Stomach (tissue), 19 donors: ENCODE results near the gene PIWIL4. TPM values are rescaled to one million over a fixed set of nuclear protein-coding genes. Genes with fewer than 3 reads are reported as not detected.
A peak's percentile ranks its signal among the peaks of the same experiment; 100 is the strongest.

ENCODE experiments used
- DNase-seq, 2 donors: peaks; one replicate each; pipeline versions ENCODE4 v3.0.0 to v3.0.0-alpha.2; 2013 to 2019
- H3K27ac ChIP-seq, 5 donors: fragments of 200-600 bp in 4 of 5; sonication (generic) in 4 of 5; one replicate each; pipeline ENCODE4 v1.5.1; 2013 to 2019; ENCODE audit warnings: mild to moderate bottlenecking in 1 of 5, moderate library complexity in 1 of 5
- H3K27me3 ChIP-seq, 3 donors: fragments of 200-600 bp; sonication (generic); one replicate each; pipeline ENCODE4 v1.5.1; 2017 to 2019; ENCODE audit warnings: mixed run types in 1 of 3
- H3K36me3 ChIP-seq, 4 donors: fragments of 200-600 bp; sonication (generic); 1 replicate in 3 of 4; 2 replicates in 1 of 4; pipeline ENCODE4 v1.5.1; 2016 to 2019
- H3K4me1 ChIP-seq, 4 donors: fragments of 200-600 bp; sonication (generic); one replicate each; pipeline ENCODE4 v1.5.1; 2016 to 2019
- H3K4me3 ChIP-seq, 4 donors: fragments of 200-600 bp; sonication (generic) in 3 of 4; one replicate each; pipeline ENCODE4 v1.5.1; 2016 to 2019; ENCODE audit warnings: mild to moderate bottlenecking in 1 of 4
- H3K9me3 ChIP-seq, 4 donors: fragments of 200-600 bp; sonication (generic); one replicate each; pipeline ENCODE4 v1.5.1; 2016 to 2019
- EP300 ChIP-seq: sonication (generic); formaldehyde crosslinking; IDR thresholded peaks from one replicate; pipeline ENCODE4 v1.6.1; 2017; ENCODE audit warnings: antibody characterized with exemption
- POLR2A ChIP-seq, 4 donors: fragments of 450-650 bp; IDR thresholded peaks; one replicate each; pipeline ENCODE4 v1.6.1; 2016; ENCODE audit warnings: antibody characterized with exemption in 4 of 4, control low read depth in 2 of 4, mild to moderate bottlenecking in 1 of 4, moderate library complexity in 1 of 4
- POLR2AphosphoS5 ChIP-seq, 3 donors: sonication (generic); formaldehyde crosslinking; IDR thresholded peaks; one replicate each; pipeline ENCODE4 v1.6.1; 2016; ENCODE audit warnings: antibody characterized with exemption in 3 of 3
- WGBS, 5 donors: extraction: QIAGEN DNeasy Blood & Tissue Kit in 3 of 5; methylation state at CpG; one replicate each; pipeline versions ENCODE4 v1.1.5 to v1.1.7; 2013 to 2018; 5-methylcytosine and 5-hydroxymethylcytosine counted together
- intact Hi-C: fragments of 100-400 bp; cut with DNase I; formaldehyde crosslinking; loops from one replicate; pipeline ENCODE4 v1.15.1; 2023; ENCODE audit warnings: low total_unique reads
- long read RNA-seq, 10 donors: transcript quantifications; one replicate each; lab custom pipeline, GENCODE V29; 2026
- polyA plus RNA-seq, 3 donors: library from polyadenylated mRNA; stranded (reverse); fragments of 200-250 nt; gene quantifications; one replicate each; pipeline ENCODE4 v1.2.3, GENCODE V29; 2013
- total RNA-seq, 5 donors: library from RNA; depleted of rRNA; stranded (reverse); fragments of >200 nt; gene quantifications; one replicate each; pipeline versions ENCODE4 v1.1.0 to v1.2.3, GENCODE V29; 2014 to 2016
- TF ChIP-seq, protein P1 (sequence below), 7 experiments: fragments of 450-650 bp in 4 of 7; fragments of 200-600 bp in 3 of 7; sonication (generic) in 3 of 7; IDR thresholded peaks; one replicate each; pipeline ENCODE4 v1.5.1; 2016 to 2019; ENCODE audit warnings: antibody characterized with exemption in 7 of 7, control low read depth in 2 of 7, mild to moderate bottlenecking in 1 of 7
- donor health status: healthy with polysubstance abuse.
- donor health status: Bipolar disorder and iron deficiency.
- donor health status: healthy.

The PIWIL4 gene
- 10 to 100 TPM in 2 of 5 donors, 1 to 10 TPM in 2, not detected in 1; 1.3 to 19.4 (median 9.1) TPM for total RNA-seq
- polyA plus RNA-seq: 1 to 10 TPM; 1.7 to 4.2 (median 1.8) TPM
- long read RNA-seq, donor 1: 0 reads
- long read RNA-seq, donor 2, partial matches to known transcripts: 0 of 2 reads
- long read RNA-seq, donor 2, other reads (novel, unspliced or antisense): 0 of 2 reads
- long read RNA-seq, donor 3: 0 reads
- long read RNA-seq, donor 4: 0 reads
- long read RNA-seq, donor 5: 0 reads
- long read RNA-seq, donor 6, partial matches to known transcripts: 0 of 1 reads
- long read RNA-seq, donor 6, other reads (novel, unspliced or antisense): 0 of 1 reads
- long read RNA-seq, donor 7: 0 reads
- long read RNA-seq, donor 8: 0 reads
- long read RNA-seq, donor 9: 0 reads
- long read RNA-seq, donor 10, partial matches to known transcripts: 0 of 1 reads
- long read RNA-seq, donor 10, other reads (novel, unspliced or antisense): 0 of 1 reads

DNA sequence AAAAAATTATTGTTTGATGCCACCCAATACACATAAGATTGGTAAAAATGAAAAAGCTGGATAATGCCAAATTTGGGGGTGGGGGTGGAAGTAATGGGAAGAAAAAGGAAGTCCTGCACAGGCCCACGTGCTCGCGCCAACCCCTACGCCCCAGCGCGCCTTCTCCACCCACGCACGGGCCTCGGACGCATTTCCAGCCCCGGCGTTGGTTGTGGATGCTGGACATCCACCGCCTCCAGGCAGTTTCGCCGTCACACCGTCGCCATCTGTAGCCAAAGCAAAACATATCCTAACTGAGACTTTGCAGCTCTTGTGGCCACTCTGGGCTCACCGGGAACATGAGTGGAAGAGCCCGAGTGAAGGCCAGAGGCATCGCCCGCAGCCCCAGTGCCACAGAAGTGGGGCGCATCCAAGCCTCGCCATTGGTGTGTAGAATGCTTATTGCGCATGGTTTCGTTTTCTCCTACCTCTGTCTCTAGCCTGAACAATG lies at the start of gene PIWIL4:
Gene PIWIL4, plus strand, starts transcription at position 188 of the 490 bp plus-strand sequence. Its CDS starts 151 bp downstream, at position 339.
- Histone ChIP-seq H3K9me3 (no peaks in the 10 kb centered on the region), H3K4me3 (no peak within 1 kb of the TSS), H3K27me3 (no peaks in the 10 kb centered on the region), H3K27ac (no peak within 1 kb of the TSS), H3K4me1 (peaks cover 0 to 13% (median 0%) of the 10 kb centered on the region in 4 donors), H3K36me3 (peaks cover 0 to 7% (median 3%) of the 10 kb centered on the region in 4 donors)
- TF ChIP-seq POLR2AphosphoS5 (IDR thresholded peaks at IDR 0.05) (no peak), EP300 (no peak), POLR2A (IDR thresholded peaks at IDR 0.05) (no peak)
- TF ChIP-seq, protein P1, sequence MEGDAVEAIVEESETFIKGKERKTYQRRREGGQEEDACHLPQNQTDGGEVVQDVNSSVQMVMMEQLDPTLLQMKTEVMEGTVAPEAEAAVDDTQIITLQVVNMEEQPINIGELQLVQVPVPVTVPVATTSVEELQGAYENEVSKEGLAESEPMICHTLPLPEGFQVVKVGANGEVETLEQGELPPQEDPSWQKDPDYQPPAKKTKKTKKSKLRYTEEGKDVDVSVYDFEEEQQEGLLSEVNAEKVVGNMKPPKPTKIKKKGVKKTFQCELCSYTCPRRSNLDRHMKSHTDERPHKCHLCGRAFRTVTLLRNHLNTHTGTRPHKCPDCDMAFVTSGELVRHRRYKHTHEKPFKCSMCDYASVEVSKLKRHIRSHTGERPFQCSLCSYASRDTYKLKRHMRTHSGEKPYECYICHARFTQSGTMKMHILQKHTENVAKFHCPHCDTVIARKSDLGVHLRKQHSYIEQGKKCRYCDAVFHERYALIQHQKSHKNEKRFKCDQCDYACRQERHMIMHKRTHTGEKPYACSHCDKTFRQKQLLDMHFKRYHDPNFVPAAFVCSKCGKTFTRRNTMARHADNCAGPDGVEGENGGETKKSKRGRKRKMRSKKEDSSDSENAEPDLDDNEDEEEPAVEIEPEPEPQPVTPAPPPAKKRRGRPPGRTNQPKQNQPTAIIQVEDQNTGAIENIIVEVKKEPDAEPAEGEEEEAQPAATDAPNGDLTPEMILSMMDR (IDR thresholded peaks at IDR 0.05): no peak
- no peak for DNase-seq
- WGBS, 5 donors: 96 to 97% (median 96%) methylated on average over 23 to 25 of the region's 25 CpGs
- intact Hi-C loops: no loop called here

DNA sequence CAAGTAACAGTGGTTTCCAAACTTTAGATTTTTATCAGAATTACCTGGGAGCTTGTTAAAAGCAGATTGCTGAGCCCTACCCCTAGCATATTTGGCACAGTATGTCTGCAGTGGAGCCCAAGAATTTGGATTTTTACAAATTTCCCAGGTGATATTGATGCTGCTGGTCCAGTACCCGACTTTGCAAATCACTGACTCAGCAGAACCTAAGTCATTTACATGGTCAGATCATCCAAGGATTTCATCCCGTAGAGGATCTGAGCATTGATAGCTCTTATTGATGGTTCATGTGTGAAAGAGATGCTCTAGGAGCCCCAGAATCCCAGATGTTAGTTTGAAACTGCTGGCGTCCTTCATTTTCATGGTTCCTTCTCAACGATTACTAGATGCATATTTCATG lies 48.9 kb upstream of the PIWIL4 start:
- Histone ChIP-seq H3K36me3 (no peaks in the 10 kb centered on the region), H3K4me1 (peaks cover 0 to 9% (median under 1%) of the 10 kb centered on the region in 4 donors), H3K27ac (no peak overlapping the region), H3K27me3 (no peaks in the 10 kb centered on the region), H3K4me3 (no peak overlapping the region), H3K9me3 (no peaks in the 10 kb centered on the region)
- DNase-seq: no peak
- intact Hi-C loops: loop anchor here (5.0 kb wide), 1 partner anchor 79 kb away; no protein-coding TSS in a partner anchor
- TF ChIP-seq, protein P1 (IDR thresholded peaks at IDR 0.05): no peak
- no peak for TF ChIP-seq EP300
- TF ChIP-seq POLR2AphosphoS5 (IDR thresholded peaks at IDR 0.05): no peak
- 65 to 83% (median 75%) methylated on average over 4 of the region's 4 CpGs for WGBS, 5 donors

DNA sequence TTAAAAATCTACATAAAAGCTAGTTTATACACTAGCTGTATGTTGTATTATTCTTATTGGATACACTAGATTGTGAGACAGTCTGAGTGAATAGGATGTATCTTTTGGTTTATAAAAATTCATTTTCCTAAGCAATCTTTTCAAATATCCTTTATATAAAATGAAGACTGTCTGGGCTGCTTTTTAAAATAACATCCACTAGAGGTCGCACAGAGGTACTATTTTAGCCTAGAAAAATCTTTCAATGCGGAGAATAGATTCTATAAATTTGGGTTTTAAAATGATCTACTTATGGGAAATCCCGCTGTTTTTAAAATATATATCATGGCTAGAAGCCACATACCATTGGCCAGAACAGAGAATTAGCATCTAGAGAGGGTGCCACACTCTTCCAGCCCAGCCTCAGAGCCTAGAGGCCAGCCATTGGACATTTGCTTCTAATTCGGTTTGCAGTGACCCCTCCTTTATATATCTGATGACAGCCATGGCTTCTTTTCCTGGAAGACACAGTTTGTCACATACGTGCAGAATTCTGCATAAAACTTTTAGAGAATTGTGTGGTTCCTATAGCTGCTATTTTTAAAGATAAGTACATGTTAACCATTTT lies 47.6 kb upstream of the PIWIL4 start:
- intact Hi-C loops: loop anchor here (5.0 kb wide), 1 partner anchor 78 kb away; no protein-coding TSS in a partner anchor
- peak in 1 of 2 donors; percentile 68 for DNase-seq
- Histone ChIP-seq H3K36me3 (no peaks in the 10 kb centered on the region), H3K4me1 (peaks cover 0 to 7% (median 0%) of the 10 kb centered on the region in 4 donors), H3K27me3 (no peaks in the 10 kb centered on the region), H3K27ac (no peak overlapping the region), H3K4me3 (no peak overlapping the region), H3K9me3 (no peaks in the 10 kb centered on the region)
- TF ChIP-seq POLR2AphosphoS5 (IDR thresholded peaks at IDR 0.05) (no peak), EP300 (no peak), POLR2A (IDR thresholded peaks at IDR 0.05) (no peak)
- TF ChIP-seq, protein P1 (IDR thresholded peaks at IDR 0.05): peak in 4 of 7 experiments; percentile 50 to 76 (median 61)
- WGBS, 5 donors: 1 to 13% (median 8%) methylated on average over 5 of the region's 5 CpGs

DNA sequence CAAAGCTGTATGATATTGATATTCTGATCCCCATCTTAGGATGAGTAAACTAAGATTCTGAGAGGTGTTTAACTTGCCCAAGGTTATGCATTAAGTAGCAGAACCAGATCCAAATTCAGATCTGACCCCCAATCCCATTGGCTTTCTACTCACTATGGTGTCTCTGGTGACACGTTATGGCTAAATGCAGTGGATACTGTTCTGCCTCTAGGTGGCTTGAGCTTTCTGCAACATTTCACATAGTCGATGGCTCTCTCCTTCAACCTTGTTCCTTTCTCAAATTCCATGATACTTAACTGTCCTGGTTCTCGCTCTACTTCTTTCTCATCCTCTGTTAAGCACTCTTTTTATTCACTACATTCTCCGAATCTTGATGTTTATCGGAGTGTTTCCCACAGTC lies 45.5 kb upstream of the PIWIL4 start:
- WGBS, 5 donors: 39 to 61% (median 55%) methylated on average over 4 to 5 of the region's 5 CpGs
- TF ChIP-seq, protein P1 (IDR thresholded peaks at IDR 0.05): peak in 5 of 7 experiments; percentile 23 to 56 (median 39)
- TF ChIP-seq POLR2AphosphoS5 (IDR thresholded peaks at IDR 0.05): no peak
- no peaks in the 10 kb centered on the region for H3K27me3 ChIP-seq
- intact Hi-C loops: no loop called here
- no peak overlapping the region for H3K4me3 ChIP-seq
- peaks cover 0 to 22% (median 8%) of the 10 kb centered on the region in 4 donors for H3K4me1 ChIP-seq
- H3K36me3 ChIP-seq: no peaks in the 10 kb centered on the region
- H3K27ac ChIP-seq: no peak overlapping the region
- peak in 1 of 2 donors; percentile 37 for DNase-seq
- no peaks in the 10 kb centered on the region for H3K9me3 ChIP-seq
